GM19397 (cell line): ENCODE measurements around the gene FRS2.

ENCODE experiments used
- ATAC-seq: cut with Tn5 transposase; IDR thresholded peaks from one replicate; pipeline ENCODE4 v1.9.1; 2021; ENCODE audit warnings: mild to moderate bottlenecking, moderate library complexity; ENCODE audit not compliant: unreplicated experiment

Gene FRS2

DNA sequence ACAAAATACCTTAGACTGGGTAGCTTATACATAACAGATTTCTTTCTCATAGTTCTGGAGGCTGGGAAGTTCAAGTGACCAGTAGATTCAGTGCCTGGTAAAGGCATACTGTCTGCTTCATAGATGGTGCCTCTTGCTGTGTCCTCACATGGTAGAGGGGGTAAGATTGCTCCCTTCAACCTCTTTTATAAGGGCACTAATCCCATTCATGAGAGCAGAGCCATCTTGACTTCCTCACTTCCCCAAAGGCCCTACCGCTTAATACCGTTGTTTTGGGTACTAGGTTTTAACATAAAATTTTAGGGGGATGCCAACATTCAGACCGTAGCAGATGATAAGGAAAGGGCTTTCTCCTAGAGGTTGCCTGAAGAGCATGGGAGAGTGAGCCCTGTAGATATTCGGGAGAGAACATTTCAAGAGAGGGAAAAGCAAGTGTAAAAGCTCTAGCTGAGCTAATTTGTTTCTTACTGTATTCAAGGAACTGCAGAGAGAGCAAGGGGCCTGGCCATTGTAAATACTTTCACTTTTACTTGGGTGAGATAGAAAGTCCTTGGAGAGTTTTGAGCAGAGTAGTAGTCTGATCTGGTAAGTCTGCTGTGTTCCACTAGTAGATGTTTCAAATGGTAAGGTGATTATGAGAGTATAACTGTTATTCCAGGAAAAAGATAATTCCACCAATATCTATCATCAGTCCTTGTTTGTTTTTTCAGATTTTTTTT lies 27.3 kb downstream of the FRS2 start:
- peak; percentile 95 for ATAC-seq

DNA sequence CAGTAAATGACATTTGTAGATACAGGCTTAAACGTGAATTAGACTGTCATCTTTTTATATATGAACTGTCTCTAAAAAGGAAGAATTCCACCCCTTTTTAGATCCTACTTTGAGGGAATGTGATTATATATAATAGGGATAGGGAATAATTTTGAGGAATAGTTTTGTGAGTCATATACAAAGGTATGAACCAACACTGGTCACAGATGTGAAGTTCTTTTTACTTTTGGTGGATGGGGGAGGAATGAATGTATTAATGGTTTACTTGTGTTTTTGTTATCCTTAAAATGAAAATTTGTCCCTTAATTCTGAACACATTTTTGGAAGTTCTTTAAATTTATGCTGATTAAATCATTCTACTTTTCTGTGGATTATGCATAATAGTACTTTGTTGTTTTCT lies 30.4 kb downstream of the FRS2 start:
- ATAC-seq: no peak

DNA sequence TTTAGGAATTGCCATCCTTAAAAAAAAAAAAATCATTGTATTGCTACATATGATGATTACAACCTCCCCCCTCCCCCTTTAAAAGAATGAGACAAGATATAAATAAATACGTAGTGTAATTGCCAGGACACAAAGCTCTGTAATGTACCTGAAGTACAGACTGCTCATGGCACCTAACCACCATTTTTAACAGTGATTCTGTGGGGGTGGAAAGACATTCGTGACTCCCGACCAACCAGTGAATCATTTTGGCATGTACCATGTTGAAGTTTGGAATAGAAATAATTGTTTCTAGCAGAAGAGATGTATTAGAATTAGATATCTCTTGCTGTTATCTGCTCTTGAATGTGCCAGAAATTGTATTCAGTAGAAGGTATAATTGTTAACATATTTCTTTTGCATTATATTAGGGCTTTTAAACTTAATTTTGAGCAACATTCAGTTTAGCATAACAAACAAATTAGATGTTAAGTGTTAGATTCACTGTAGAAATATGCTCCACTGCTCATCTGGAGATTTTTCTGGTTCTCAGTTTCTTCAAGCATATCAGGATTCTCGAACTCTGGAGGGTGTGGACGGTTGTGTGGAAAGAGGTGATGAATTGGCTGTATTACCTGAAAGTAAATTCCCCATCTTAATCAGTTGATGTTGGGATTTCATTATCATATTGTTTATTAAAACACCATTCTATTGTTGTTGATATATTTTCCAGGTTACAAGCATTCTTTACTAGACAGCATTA lies 31.1 kb downstream of the FRS2 start:
- no peak for ATAC-seq

DNA sequence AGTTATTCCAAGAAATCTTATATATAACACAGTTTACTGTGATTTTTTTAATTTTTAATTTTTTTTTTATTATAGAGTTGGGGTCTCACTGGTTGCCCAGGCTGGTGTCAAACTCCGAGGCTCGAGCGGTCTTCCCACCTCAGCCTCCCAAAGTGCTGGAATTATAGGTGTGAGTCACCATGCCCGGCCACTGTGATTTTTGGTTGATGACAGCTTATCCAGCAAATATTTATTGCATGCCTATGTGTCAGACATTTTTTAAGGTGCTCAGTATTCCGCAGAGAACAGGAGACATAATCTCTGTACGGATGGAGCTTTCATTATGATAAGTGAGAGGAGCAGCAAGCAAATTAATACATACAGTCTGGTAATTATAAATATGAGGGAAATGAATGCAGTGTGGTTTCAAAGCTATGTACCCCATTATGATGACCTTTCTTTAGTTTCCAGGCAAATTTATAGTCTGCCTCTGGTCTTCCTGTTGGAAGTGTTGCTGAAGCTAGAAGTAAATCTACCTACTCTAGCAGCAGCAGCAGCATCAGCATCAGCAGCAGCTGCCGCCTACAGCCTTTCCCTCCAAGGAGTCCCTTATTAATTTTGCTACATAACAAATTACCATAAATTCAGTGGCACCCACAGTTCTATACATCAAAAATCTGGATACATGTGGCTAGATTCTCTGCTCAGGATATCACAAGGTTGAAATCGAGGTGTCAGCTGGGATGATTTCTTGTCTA lies 32.3 kb downstream of the FRS2 start:
- no peak for ATAC-seq

DNA sequence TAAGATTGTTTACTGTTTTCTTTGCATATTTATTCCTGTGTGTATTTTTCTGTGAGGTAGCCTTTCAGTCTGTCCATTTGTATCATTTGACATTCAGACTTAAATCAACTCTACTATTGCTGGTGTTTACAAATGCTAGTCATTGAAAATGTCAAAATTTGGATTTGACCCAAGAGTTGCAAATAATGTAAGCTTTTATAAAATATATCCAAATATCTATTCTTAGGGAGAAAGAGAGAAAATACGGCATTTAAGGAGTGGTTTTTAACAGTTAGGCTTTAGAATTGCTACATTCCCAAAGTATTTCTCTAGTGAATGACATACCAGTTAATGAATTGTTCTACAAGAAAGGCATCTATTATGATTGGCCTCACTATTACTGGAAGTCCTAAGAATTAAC lies 37.9 kb downstream of the FRS2 start:
- no peak for ATAC-seq

DNA sequence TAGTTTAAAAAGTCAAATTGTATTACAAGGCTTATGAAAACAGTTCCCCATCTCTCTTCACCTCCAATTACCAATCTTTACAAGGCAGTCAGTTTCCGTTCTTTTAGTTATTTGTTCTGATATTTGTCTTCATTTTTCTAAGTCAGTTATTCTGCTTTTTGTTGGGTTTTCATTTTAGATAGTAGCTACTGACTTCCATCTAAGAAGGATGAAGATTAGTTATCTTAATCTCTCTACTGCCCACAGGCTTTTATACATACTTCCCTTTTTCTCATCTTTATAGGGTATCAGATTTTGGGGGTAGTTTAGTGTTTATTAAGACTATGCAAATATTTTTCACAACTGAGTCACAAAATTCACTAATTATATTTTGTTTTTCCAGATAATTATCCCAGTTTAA lies 38.4 kb downstream of the FRS2 start:
- no peak for ATAC-seq

DNA sequence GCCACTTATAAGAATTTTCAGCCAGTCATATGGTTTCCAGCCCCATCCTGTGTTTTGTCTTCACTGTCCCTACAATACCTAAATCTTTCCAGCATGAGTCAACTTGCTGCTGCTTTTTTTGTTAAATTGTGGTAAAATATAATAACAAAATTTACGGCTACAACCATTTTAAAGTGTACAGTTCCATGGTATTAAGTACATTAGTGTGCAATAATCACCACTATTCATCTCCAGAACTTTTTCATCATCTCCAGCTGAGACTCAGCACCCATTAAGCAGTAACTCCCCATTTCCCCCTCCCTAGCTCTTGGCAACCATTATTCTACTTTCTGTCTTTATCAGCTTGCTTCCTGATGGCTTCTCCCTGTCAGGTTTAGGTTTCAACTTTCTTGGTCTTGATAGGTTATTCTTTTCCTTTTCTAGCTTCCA lies 39.1 kb downstream of the FRS2 start:
- ATAC-seq: no peak

DNA sequence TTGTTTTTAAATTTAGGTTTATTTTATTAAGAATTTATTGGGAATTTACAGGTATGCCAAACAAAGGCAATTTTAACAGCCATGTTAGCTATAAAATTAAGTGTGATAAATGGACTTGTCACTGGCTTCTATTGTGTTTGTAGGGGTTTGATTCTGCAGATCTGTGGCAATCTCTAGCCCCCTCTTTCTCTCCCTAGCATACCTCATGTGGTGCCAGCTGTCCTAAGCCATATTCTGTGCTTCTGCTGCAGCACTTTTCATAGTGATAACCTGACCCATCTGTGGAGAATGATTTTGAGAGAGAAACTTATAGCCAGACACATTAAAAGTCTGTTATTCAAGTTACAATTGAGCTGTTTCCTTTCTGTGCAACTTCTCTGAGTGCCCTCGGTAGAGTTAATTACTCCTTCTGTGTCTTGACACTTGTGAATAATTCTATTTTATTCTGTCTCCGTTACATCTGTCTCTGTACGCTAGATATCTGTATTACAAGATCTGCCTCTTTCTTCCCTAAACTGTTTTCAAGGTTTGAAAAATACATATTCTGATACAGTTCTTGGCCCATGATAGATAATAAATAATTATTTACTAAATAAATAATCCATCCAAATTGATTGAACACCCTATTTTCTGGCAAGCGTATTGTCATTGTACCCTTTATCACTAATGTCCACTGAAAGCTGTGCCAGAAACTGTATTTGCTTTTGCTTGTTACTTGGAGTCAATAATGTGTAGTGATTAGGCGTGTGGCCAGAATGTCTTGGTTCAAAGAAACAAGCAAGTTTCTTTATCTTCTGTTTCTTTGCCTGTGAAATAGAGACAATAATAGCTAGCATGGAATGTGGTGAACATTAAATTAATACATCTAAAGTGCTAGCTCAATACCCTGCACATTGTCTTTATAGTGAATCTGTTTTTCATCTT lies 40.0 kb downstream of the FRS2 start:
- ATAC-seq: no peak

DNA sequence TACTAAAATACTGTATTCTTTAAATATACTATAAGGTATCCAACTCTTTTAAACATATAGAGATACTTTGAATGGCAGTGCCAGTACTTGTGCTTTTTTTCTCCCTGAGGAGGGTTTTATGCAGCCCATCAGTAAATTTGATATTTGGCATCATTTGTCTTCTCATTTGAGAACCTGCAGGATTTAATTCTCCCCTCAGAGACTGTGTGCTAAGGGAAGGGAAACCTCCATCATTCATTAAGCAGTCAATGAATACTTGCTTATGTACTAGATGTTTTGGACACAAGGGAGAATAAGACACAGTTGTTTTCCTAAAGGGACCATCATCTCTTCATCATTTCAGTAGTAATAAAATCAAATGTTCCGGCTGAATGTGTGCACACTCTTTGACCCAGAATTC lies 40.8 kb downstream of the FRS2 start:
- ATAC-seq: no peak

DNA sequence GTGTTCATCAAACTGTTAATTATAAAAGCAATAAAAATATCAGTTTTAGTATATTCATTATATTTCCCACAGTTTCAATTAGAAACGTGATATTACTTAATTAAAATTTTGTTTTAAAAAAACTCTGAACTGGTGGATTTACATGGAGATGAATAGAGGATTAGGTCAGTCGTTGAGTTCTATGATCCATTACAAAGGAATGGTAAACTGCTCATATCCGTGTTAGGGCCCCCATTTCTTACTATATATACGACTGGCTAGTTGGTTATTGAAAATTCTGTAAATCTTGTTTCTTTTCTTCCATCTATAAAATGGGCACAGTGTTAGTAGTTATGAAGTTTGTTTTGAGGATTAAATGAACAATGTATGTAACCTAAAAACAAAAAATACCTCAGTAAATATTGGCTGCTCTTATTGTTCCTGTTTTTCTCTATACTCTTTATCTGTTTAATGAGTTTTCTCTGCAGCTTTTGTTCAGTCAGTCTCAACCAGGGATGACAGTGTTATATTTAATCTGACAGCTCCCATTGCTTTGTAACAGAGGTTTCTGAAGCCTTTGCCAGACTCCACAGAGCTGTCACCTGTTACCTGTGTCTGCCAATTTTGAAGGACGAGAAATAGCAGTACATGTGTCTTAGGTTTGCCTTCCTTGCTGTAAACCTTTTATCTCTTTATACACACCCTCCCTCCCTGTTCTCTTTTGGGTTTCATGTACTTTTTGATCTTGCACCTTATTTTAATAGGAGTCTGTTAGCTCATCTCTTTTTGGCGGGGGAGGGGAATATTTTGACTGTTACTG lies 41.5 kb downstream of the FRS2 start:
- no peak for ATAC-seq

DNA sequence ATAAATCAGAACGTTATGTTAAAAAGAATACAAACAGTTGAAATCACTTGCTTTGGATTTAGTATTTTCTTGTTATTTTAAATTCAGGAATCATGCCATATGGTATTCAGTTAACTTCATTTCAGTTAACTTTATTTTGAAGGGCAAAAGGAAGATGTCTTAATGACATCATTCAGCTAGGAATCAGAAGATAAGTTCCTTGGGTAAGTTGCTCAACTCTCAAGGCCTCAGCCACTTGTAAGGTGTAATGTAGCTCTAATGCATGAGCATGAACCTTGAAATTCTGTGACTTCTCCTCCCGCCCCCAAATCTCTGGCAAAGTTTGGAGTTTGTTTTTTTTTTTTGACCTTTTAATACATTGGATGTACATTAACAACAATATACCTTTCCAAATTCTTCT lies 42.6 kb downstream of the FRS2 start:
- no peak for ATAC-seq

DNA sequence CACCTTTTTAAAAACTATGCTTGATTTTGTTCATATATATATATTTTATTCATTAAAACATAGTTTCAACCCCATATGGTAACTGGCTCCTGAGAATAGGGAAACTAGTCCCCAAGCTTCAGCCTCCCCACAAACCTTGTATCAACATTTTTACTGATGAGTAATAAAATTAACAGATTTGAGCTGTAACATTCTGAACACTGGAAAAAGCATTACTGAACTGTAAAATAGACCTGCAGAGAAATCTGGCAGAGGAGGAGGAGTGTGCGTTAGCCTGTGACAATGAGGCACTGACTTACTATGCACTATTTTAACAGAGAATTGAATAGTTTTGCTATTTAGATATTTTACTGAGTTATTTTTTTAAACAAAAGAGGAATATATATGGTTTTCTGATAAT lies 43.1 kb downstream of the FRS2 start:
- ATAC-seq: no peak

DNA sequence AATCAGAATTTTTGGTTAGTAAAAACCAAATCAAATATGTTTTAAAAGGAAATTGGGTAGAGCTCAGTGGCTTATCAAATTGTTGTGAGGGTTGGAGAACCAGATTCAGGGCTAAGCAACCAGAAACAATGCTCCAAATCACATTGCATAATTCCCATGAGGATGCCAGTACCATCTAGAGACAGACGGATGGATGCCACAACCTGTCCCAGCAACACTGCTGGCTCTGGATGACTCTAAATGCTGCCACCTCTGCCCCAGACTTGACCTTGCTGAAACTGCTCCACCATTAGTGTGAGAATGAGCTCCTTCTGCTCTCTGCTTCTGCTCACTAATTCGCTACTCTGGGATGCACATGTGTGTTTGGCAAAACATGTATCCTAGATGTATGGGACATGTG lies 43.9 kb downstream of the FRS2 start:
- no peak for ATAC-seq

DNA sequence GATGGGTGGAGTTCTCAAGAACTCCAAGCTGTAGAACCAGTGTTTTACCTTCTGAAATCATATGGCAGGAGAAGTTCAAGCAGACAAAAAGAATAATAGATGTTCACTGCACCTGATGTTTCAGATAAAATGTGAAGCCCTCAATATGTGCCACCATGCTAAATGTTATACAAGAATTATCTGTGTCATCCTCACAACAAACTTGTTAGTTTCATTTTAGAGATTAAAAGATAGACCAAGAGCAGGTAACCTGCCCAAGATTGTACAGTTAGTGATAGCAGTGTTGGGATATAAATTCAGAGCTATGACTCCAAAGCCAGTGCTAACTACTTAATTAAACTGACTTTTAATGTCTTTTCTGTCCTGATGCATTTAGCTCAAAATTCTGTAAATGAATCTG lies 44.7 kb downstream of the FRS2 start:
- ATAC-seq: no peak

DNA sequence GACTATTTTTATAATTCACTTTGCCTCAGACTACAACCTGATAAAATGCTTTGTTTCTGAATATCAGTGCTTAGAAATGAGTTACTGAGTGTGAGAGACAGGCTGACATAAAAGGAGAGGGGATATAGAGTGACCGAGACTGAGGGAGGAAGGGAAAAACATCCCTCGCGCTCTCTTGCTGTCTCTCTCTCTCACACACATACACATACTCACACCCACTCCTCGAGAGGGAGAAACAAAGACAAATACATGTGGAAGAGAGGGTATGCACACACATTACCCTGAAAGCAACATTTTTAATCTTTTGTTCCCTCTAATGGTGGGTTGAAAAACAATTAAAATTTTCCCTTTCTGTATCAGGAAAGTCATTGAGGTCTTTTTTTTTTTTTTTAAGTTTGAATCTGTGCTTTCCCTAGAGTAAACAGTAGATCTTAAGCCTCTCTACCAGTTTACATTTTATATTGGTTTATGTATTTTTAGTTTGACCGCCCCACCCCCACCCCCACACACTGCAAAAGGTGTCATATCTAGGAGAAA lies 45.3 kb downstream of the FRS2 start:
- no peak for ATAC-seq

DNA sequence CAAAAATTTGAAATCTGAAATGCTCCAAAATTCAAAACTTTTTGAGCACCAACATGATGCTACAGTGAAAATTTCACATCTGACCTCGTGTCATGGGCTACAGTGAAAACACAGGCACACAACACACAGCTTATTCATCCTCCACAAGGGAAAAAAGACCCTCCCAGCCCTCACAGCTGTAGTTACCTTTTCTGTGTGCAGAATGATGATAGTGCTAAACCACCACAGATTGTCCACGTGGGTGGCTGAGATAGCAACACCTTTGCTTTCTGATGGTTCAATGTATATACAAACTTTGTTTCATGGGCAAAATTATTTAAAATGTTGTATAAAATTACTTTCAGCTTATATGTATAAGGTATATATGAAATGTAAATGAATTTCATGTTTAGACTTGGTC lies 46.8 kb downstream of the FRS2 start:
- ATAC-seq: no peak

DNA sequence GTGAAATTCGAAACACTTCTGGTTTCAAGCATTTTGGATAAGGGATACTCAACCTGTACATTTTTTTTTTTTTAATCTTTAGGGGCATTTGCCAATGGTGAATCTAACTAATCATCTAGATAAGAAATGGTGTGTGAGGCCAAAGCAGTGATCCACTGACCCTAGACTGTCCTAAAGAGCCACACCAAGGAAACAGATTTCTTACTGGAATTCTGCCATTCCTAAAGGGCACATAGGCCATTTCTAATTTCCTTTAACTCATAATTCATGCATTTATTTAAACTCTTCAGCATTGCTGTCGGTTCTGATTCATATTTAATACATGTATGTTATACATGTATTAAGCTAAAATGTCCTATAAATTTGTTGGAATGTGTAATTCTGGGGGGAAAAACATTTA lies 47.2 kb downstream of the FRS2 start:
- no peak for ATAC-seq

DNA sequence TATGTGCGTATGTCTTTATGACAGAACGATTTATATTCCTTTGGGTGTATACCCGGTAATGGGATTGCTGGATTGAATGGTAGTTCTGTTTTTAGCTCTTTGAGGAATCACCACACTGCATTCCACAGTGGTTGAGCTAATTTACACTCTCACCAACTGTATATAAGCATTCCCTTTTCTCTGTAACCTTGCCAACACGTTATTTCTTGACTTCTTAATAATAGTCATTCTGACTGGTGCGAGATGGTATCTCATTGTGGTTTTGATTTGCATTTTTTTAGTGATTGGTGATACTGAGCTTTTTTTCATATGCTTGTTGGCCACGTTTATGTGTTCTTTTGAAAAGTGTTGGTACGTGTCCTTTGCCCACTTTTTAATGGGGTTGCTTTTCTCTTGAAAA lies 49.7 kb downstream of the FRS2 start:
- no peak for ATAC-seq

DNA sequence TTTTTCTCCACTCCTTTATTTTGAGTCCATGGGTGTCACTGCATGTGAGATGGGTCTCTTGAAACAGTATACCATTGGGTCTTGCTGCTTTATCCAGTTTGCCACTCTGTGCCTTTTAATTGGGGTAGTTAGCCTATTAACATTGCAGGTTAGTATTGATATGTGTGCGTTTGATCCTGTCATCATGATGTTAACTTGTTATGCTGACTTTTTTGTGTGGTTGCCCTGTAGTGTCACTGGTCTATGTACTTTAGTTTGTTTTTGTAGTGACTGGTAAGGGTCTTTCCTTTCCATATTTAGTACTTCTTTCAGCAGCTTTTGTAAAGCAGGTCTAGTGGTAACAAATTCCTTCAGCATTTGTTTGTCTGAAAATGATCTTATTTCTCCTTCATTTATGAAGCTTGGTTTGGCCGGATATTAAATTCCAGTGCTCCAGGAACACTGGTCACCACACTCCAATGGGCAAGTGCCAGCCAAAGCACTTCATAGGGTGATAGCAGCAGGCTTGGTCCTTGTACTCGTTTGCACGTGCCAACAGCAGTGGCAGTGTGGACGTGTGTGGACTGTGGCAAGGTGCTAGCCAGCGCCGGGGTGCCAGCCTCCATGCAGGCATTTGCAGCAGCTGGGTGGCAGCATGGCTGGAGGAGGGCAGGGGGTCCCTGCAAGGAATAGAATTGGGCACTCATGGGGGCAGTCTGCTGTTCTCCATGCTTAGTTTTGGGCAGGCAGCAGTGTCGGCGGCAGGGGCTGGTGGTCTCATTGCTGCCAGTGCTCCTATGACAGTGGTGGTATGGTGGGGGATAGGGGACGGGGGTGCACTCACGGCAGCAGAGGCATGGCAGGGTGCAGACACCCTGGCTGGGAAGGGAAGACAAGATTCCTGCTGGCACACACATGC lies 53.5 kb downstream of the FRS2 start:
- no peak for ATAC-seq
